DND-41 (cell line): Measurements from ENCODE around the gene ZC3H18.

ENCODE experiments used
- CTCF ChIP-seq: IDR thresholded peaks from 2 replicates; pipeline ENCODE4 v1.5.1; 2012; ENCODE audit warnings: borderline replicate concordance, low read length, moderate library complexity, mild to moderate bottlenecking; ENCODE audit not compliant: poor library complexity, severe bottlenecking; ENCODE audit errors: extremely low read depth
- EZH2 ChIP-seq: IDR thresholded peaks from 3 replicates; pipeline ENCODE4 v1.6.1; 2012; ENCODE audit warnings: borderline replicate concordance, low read depth, mild to moderate bottlenecking, moderate library complexity, low read length, inconsistent platforms; ENCODE audit not compliant: severe bottlenecking

DNA sequence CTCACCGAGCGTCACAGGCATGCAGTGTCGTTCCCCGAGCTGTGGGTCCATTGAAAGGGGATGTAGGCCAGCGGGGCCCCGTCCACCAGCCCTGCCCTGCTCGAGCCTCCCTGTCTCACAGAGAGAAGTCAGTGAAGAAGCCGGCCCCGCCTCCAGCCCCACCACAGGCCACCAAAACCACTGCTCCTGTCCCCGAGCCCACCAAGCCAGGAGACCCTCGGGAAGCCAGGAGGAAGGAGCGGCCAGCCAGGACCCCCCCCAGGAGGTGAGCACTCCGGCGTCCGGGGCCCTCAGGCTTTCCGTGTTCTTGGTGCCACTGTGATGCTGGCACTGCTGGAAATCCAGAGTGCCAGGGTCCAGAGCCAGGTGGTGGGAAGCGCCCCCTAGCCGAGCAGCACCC is 54.3 kb downstream of the ZC3H18 start:
- TF ChIP-seq CTCF, result no peak
- TF ChIP-seq EZH2, result no peak
